ENCODE results near the gene PTGES3L. TPM values are rescaled to one million over a fixed set of nuclear protein-coding genes. Genes with fewer than 3 reads are reported as not detected.

The PTGES3L gene
- total and polyA plus RNA-seq, 2 of the 13 experiments (the other 11 are each of a cell fraction or from before 2014, with no cell fraction given): 1.2 to 2.9 TPM

DNA sequence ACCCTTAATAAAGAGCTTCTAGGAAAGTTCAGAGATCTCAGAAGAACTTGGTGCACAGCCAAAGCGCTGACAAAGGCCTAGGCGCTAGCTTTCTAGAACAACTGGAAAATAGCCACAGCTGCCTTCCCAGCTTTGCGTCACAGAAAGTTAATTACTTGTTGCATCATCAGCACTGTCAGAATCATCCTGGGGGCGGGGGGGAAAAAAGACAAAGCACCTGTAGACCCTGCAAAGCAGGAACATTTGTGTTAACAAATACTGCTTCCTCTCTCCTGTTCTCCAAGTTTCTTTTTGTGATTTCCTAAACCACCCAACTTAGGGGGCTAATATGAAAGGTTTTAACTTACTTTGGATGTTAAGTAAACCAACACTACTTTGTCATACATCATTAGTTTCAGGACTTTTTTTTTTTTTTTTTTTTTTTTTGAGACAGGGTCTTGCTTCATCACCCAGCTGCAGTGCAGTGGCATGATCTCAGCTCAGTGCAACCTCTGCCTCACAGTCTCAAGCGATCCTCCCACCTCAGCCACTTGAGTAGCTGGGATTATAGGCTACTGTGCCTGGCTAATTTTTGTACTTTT, 10.8 kb downstream of the PTGES3L start (continued):
- TF ChIP-seq, protein P1, sequence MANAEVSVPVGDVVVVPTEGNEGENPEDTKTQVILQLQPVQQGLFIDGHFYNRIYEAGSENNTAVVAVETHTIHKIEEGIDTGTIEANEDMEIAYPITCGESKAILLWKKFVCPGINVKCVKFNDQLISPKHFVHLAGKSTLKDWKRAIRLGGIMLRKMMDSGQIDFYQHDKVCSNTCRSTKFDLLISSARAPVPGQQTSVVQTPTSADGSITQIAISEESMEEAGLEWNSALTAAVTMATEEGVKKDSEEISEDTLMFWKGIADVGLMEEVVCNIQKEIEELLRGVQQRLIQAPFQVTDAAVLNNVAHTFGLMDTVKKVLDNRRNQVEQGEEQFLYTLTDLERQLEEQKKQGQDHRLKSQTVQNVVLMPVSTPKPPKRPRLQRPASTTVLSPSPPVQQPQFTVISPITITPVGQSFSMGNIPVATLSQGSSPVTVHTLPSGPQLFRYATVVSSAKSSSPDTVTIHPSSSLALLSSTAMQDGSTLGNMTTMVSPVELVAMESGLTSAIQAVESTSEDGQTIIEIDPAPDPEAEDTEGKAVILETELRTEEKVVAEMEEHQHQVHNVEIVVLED (CRISPR knock-in tag; IDR thresholded peaks at IDR 0.05; ENCODE audit: borderline replicate concordance): no peak
- TF ChIP-seq MBNL3 (CRISPR knock-in tag; conservative IDR thresholded peaks at IDR 0.05) (no peak), ZFP62 (CRISPR knock-in tag; IDR thresholded peaks at IDR 0.05) (no peak), KDM5B (CRISPR knock-in tag; IDR thresholded peaks at IDR 0.05; ENCODE audit: borderline replicate concordance) (no peak), EEA1 (CRISPR knock-in tag; IDR thresholded peaks at IDR 0.05; ENCODE audit: borderline replicate concordance) (no peak), HOXA3 (CRISPR knock-in tag; IDR thresholded peaks at IDR 0.05) (no peak), CEBPB (IDR thresholded peaks at IDR 0.05; ENCODE audit: borderline replicate concordance, low read depth, low read length) (peak; percentile 43; the same call in 1 of the 2 replicates), SOX6 (IDR thresholded peaks at IDR 0.05) (no peak), SOX6 (CRISPR knock-in tag; IDR thresholded peaks at IDR 0.05) (0 out of 2 replicates have a peak, but pooled peaks have one; percentile 10), FOSL1 (CRISPR knock-in tag; IDR thresholded peaks at IDR 0.05; ENCODE audit: borderline replicate concordance) (no peak)
- TF ChIP-seq, protein P2, sequence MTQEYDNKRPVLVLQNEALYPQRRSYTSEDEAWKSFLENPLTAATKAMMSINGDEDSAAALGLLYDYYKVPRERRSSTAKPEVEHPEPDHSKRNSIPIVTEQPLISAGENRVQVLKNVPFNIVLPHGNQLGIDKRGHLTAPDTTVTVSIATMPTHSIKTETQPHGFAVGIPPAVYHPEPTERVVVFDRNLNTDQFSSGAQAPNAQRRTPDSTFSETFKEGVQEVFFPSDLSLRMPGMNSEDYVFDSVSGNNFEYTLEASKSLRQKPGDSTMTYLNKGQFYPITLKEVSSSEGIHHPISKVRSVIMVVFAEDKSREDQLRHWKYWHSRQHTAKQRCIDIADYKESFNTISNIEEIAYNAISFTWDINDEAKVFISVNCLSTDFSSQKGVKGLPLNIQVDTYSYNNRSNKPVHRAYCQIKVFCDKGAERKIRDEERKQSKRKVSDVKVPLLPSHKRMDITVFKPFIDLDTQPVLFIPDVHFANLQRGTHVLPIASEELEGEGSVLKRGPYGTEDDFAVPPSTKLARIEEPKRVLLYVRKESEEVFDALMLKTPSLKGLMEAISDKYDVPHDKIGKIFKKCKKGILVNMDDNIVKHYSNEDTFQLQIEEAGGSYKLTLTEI (CRISPR knock-in tag; conservative IDR thresholded peaks at IDR 0.05): no peak
- TF ChIP-seq, protein P3, sequence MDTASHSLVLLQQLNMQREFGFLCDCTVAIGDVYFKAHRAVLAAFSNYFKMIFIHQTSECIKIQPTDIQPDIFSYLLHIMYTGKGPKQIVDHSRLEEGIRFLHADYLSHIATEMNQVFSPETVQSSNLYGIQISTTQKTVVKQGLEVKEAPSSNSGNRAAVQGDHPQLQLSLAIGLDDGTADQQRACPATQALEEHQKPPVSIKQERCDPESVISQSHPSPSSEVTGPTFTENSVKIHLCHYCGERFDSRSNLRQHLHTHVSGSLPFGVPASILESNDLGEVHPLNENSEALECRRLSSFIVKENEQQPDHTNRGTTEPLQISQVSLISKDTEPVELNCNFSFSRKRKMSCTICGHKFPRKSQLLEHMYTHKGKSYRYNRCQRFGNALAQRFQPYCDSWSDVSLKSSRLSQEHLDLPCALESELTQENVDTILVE (CRISPR knock-in tag; IDR thresholded peaks at IDR 0.05): no peak
- TF ChIP-seq, protein P4, sequence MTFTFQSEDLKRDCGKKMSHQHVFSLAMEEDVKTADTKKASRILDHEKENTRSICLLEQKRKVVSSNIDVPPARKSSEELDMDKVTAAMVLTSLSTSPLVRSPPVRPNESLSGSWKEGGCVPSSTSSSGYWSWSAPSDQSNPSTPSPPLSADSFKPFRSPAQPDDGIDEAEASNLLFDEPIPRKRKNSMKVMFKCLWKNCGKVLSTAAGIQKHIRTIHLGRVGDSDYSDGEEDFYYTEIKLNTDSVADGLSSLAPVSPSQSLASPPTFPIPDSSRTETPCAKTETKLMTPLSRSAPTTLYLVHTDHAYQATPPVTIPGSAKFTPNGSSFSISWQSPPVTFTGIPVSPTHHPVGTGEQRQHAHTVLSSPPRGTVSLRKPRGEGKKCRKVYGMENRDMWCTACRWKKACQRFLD (CRISPR knock-in tag; IDR thresholded peaks at IDR 0.05; ENCODE audit: borderline replicate concordance): no peak
- TF ChIP-seq, protein P5, sequence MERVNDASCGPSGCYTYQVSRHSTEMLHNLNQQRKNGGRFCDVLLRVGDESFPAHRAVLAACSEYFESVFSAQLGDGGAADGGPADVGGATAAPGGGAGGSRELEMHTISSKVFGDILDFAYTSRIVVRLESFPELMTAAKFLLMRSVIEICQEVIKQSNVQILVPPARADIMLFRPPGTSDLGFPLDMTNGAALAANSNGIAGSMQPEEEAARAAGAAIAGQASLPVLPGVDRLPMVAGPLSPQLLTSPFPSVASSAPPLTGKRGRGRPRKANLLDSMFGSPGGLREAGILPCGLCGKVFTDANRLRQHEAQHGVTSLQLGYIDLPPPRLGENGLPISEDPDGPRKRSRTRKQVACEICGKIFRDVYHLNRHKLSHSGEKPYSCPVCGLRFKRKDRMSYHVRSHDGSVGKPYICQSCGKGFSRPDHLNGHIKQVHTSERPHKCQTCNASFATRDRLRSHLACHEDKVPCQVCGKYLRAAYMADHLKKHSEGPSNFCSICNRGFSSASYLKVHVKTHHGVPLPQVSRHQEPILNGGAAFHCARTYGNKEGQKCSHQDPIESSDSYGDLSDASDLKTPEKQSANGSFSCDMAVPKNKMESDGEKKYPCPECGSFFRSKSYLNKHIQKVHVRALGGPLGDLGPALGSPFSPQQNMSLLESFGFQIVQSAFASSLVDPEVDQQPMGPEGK (CRISPR knock-in tag; IDR thresholded peaks at IDR 0.05): peak; percentile 38; the same call in 1 of the 2 replicates
- TF ChIP-seq, protein P6, sequence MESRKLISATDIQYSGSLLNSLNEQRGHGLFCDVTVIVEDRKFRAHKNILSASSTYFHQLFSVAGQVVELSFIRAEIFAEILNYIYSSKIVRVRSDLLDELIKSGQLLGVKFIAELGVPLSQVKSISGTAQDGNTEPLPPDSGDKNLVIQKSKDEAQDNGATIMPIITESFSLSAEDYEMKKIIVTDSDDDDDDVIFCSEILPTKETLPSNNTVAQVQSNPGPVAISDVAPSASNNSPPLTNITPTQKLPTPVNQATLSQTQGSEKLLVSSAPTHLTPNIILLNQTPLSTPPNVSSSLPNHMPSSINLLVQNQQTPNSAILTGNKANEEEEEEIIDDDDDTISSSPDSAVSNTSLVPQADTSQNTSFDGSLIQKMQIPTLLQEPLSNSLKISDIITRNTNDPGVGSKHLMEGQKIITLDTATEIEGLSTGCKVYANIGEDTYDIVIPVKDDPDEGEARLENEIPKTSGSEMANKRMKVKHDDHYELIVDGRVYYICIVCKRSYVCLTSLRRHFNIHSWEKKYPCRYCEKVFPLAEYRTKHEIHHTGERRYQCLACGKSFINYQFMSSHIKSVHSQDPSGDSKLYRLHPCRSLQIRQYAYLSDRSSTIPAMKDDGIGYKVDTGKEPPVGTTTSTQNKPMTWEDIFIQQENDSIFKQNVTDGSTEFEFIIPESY (CRISPR knock-in tag; IDR thresholded peaks at IDR 0.05): peak; percentile 89

Data from HepG2 (cell line).